Psoas muscle (tissue), 8 donors: ENCODE results near the gene SHFL. TPM values are rescaled to one million over a fixed set of nuclear protein-coding genes. Genes with fewer than 3 reads are reported as not detected.

Source experiments
- ATAC-seq, 4 donors: fragments of 200-7000 bp; cut with Tn5 transposase; one replicate each; pipeline ENCODE4 v1.9.1; 2020; ENCODE audit warnings: moderate library complexity in 3 of 4, mild to moderate bottlenecking in 2 of 4
- DNase-seq, 2 donors: peaks; one replicate each; pipeline ENCODE4 v3.0.0-alpha.2; 2020
- H3K27ac ChIP-seq: fragments of 200-600 bp; one replicate; pipeline ENCODE4 v1.8.0; 2022
- H3K27me3 ChIP-seq, 3 donors: fragments of 200-600 bp in 1 of 3; one replicate each; pipeline versions ENCODE4 v1.6.1 to v1.8.0; 2013 to 2022; ENCODE audit warnings: low read length in 2 of 3, mild to moderate bottlenecking in 2 of 3, moderate library complexity in 1 of 3; ENCODE audit not compliant: insufficient read depth in 3 of 3
- H3K36me3 ChIP-seq, 2 donors: fragments of 200-600 bp in 1 of 2; one replicate each; pipeline versions ENCODE4 v1.6.1 to v1.8.0; 2013 to 2022; ENCODE audit warnings: low read depth in 1 of 2, mild to moderate bottlenecking in 1 of 2, moderate library complexity in 1 of 2; ENCODE audit not compliant: insufficient read depth in 1 of 2
- H3K4me1 ChIP-seq: fragments of 200-600 bp; one replicate; pipeline ENCODE4 v1.8.0; 2022
- H3K4me3 ChIP-seq: fragments of 200-600 bp; one replicate; pipeline ENCODE4 v1.8.0; 2022; ENCODE audit warnings: mild to moderate bottlenecking
- H3K9me3 ChIP-seq: fragments of 200-600 bp; one replicate; pipeline ENCODE4 v1.8.0; 2022
- CTCF ChIP-seq: fragments of 200-600 bp; IDR thresholded peaks from one replicate; pipeline ENCODE4 v1.8.0; 2022; ENCODE audit warnings: antibody characterized with exemption
- WGBS, 3 donors: extraction: QIAGEN DNeasy Blood & Tissue Kit; methylation state at CpG; one replicate each; pipeline versions ENCODE4 v1.1.6 to v1.1.7; 2013; 5-methylcytosine and 5-hydroxymethylcytosine counted together
- intact Hi-C, 2 donors: fragments of 100-400 bp; cut with DNase I; formaldehyde crosslinking; loops; one replicate each; pipeline versions ENCODE4 v1.11.0 to v1.14.2; 2022
- polyA plus RNA-seq, 3 donors: library from polyadenylated mRNA; stranded (reverse); fragments of 200-250 nt; gene quantifications; one replicate each; pipeline ENCODE4 v1.2.3, GENCODE V29; 2013
- total RNA-seq, 4 donors: library from RNA; stranded (reverse); fragmentation: NEBNext Ultra II Directional in 2 of 4; extraction: Animal tissue kit (Norgen Biotek cat#: 25700) in 2 of 4; gene quantifications; one replicate each; pipeline versions ENCODE4 v1.2.1 to v1.2.4, GENCODE V29; 2021 to 2023
- donor health status: healthy with polysubstance abuse.
- donor health status: DM: no; HTN: no; CAD: no; lungs with moderate emphysema.
- donor health status: Bipolar disorder and iron deficiency.
- donor health status: healthy.
- donor health status: DM: yes; HTN: yes; CAD: no.
- donor health status: DM: no; HTN: no; CAD: no.
- donor health status: DM: no; HTN: no; CAD: no.
- donor health status: DM: yes; HTN: yes; CAD: no.

Gene SHFL
- total and polyA plus RNA-seq, 7 donors = 2.9 to 5.7 (median 3.7) TPM

GRCh38 chr19:10113964-10114650, 28.0 kb downstream of the SHFL start:
- intact Hi-C loops = loop anchor here in 1 of 2 donors (10.0 kb wide), 1 partner anchor 281 kb away; no protein-coding TSS in a partner anchor
- WGBS, 3 donors = 78 to 84% (median 82%) methylated on average over 43 of the region's 43 CpGs
- H3K4me3 ChIP-seq = no peak overlapping the region
- peaks cover 16 to 72% of the 10 kb centered on the region in 2 donors for H3K36me3 ChIP-seq
- no peaks in the 10 kb centered on the region for H3K9me3 ChIP-seq
- no peak overlapping the region for H3K27ac ChIP-seq
- peak in 1 of 2 donors; percentile 53 for DNase-seq
- ATAC-seq = peak in 3 of 4 donors; percentile 2 to 16 (median 6)
- peaks cover 27% of the 10 kb centered on the region for H3K4me1 ChIP-seq
- TF ChIP-seq CTCF = no peak
- no peaks in the 10 kb centered on the region for H3K27me3 ChIP-seq

- Histone ChIP-seq H3K4me1 (peaks cover 28% of the 10 kb centered on the region), H3K36me3 (peaks cover 15 to 65% of the 10 kb centered on the region in 2 donors), H3K27me3 (no peaks in the 10 kb centered on the region), H3K4me3 (no peak overlapping the region), H3K9me3 (no peaks in the 10 kb centered on the region), H3K27ac (no peak overlapping the region)
- intact Hi-C loops = loop anchor here in 1 of 2 donors (5.0 to 10.0 kb wide), 2 partner anchors 137 to 280 kb away; partner anchors contain the start of gene MRPL4
- DNase-seq (peak in 1 of 2 donors; percentile 55), ATAC-seq (no peak)
- no peak for TF ChIP-seq CTCF
- WGBS, 3 donors = 59 to 73% (median 61%) methylated on average over 25 to 26 of the region's 26 CpGs
These were observed 28.7 kb downstream of the SHFL start for GRCh38 chr19:10114651-10115391.

- intact Hi-C loops = loop anchor here in 1 of 2 donors (5.0 to 10.0 kb wide), 2 partner anchors 137 to 279 kb away; partner anchors contain the start of gene MRPL4
- Histone ChIP-seq H3K4me1 (peaks cover 28% of the 10 kb centered on the region), H3K4me3 (no peak overlapping the region), H3K36me3 (peaks cover 9 to 58% of the 10 kb centered on the region in 2 donors), H3K27ac (peak overlapping the region; percentile 68), H3K27me3 (no peaks in the 10 kb centered on the region), H3K9me3 (no peaks in the 10 kb centered on the region)
- DNase-seq (peak in 1 of 2 donors; percentile 50), ATAC-seq (no peak)
- TF ChIP-seq CTCF = no peak
- WGBS, 3 donors = 79 to 85% (median 81%) methylated on average over 45 of the region's 45 CpGs
These were observed 29.4 kb downstream of the SHFL start for GRCh38 chr19:10115392-10116084.

- Histone ChIP-seq H3K4me3 (peak overlapping the region; percentile 13), H3K9me3 (no peaks in the 10 kb centered on the region), H3K36me3 (peaks cover 4 to 51% of the 10 kb centered on the region in 2 donors), H3K27ac (peak overlapping the region; percentile 68), H3K4me1 (peaks cover 28% of the 10 kb centered on the region), H3K27me3 (no peaks in the 10 kb centered on the region)
- ATAC-seq = peak; percentile 69 to 80 (median 72)
- peak; percentile 69 to 87 for DNase-seq
- intact Hi-C loops = loop anchor here in 1 of 2 donors (5.0 to 10.0 kb wide), 2 partner anchors 136 to 279 kb away; partner anchors contain the start of gene MRPL4
- no peak for TF ChIP-seq CTCF
- WGBS, 3 donors = 58 to 73% (median 64%) methylated on average over 35 of the region's 35 CpGs
These were observed 30.2 kb downstream of the SHFL start for GRCh38 chr19:10116085-10116865.
